Measurements from ENCODE around the gene MAX. TPM values are rescaled to one million over a fixed set of nuclear protein-coding genes. Genes with fewer than 3 reads are reported as not detected.

Gene MAX
- total and polyA plus RNA-seq, 2 donors (not counting 1 experiment from before 2014, with no cell fraction given): 35.0 to 85.8 TPM

- TF ChIP-seq CTCF (conservative IDR thresholded peaks at IDR 0.05 in 1 of 2, IDR thresholded peaks at IDR 0.05 in 1 of 2; ENCODE audit: low read depth in 1 of 2, low read length in 2 of 2): no peak
- no peak for TF ChIP-seq EZH2 (IDR thresholded peaks at IDR 0.05; ENCODE audit: low read length, missing control alignments)
- Histone ChIP-seq H3K27ac (ENCODE audit: insufficient read depth, low read length) (no peak overlapping the region), H4K20me1 (ENCODE audit: control insufficient read depth, extremely low read depth, insufficient read depth, low read length) (no peaks in the 10 kb centered on the region), H3K9ac (ENCODE audit: insufficient read depth, low read length) (no peak overlapping the region), H3K9me3 (ENCODE audit: control insufficient read depth, insufficient read depth, low read depth, low read length) (no peaks in the 10 kb centered on the region), H3K27me3 (ENCODE audit: control insufficient read depth, insufficient read depth, low read length) (no peaks in the 10 kb centered on the region), H2AFZ (ENCODE audit: low read length) (no peak overlapping the region), H3K4me1 (ENCODE audit: control insufficient read depth, extremely low read depth, insufficient read depth, low read length) (peaks cover 2% of the 10 kb centered on the region), H3K4me3 (replicated peaks in 1 of 4; ENCODE audit: control extremely low read depth in 1 of 4, insufficient read depth in 1 of 4, low read depth in 3 of 4, low read length in 4 of 4) (no peak overlapping the region), H3K4me2 (ENCODE audit: extremely low read depth, insufficient read depth, low read length) (no peak overlapping the region), H3K36me3 (ENCODE audit: control insufficient read depth, insufficient read depth, low read length) (peaks cover 9% of the 10 kb centered on the region), H3K79me2 (ENCODE audit: control insufficient read depth, insufficient read depth, low read length) (peaks cover 3% of the 10 kb centered on the region)
- DNase-seq (ENCODE audit: low read depth in 2 of 2): no peak
These were observed 19.4 kb downstream of the MAX start for GRCh38 chr14:65082930-65083329.

DNA sequence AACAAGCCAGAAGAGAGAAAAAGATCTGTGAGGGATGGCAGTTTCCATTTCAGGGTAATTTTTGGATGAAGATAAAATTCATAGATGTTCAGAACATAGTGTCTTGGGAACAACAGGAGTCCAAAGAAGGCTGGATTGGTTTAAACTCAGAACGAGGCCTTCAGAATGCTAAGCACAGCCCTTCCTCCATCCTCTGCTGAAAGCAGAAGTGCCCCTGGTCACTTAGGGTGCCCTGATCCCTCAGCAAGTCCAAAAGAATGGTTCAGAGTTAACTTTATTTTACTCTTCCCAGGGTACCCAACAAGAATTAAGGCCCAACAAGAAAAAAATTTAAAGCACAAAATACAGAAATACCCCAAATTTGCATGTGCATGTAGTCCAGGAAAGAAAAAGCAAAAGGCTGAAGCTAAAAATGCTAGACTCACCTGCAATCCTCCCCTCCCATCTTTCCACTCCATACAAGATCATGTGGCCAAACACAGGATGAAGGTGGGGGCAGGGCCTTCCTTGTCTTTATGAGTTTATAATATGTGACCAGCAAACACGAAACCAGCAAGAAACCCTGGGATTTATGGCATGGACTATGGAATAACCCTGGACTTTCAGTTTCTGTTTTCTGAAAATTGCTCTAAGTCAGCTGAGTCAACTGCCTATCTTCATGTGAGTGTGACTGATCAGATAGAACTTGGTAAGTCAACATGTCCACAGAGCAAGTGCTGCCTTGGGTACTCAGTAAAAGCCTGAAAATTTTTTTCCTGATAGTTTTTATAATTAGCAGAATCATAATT lies 21.2 kb downstream of the MAX start:
- no peak overlapping the region for H3K4me3 ChIP-seq (replicated peaks in 1 of 4; ENCODE audit: control extremely low read depth in 1 of 4, insufficient read depth in 1 of 4, low read depth in 3 of 4, low read length in 4 of 4)
- DNase-seq (ENCODE audit: low read depth in 2 of 2): no peak
- no peaks in the 10 kb centered on the region for H4K20me1 ChIP-seq (ENCODE audit: control insufficient read depth, extremely low read depth, insufficient read depth, low read length)
- no peak overlapping the region for H2AFZ ChIP-seq (ENCODE audit: low read length)
- no peaks in the 10 kb centered on the region for H3K9me3 ChIP-seq (ENCODE audit: control insufficient read depth, insufficient read depth, low read depth, low read length)
- H3K9ac ChIP-seq (ENCODE audit: insufficient read depth, low read length): no peak overlapping the region
- H3K27me3 ChIP-seq (ENCODE audit: control insufficient read depth, insufficient read depth, low read length): no peaks in the 10 kb centered on the region
- no peak overlapping the region for H3K27ac ChIP-seq (ENCODE audit: insufficient read depth, low read length)
- H3K79me2 ChIP-seq (ENCODE audit: control insufficient read depth, insufficient read depth, low read length): peaks cover 3% of the 10 kb centered on the region
- H3K4me1 ChIP-seq (ENCODE audit: control insufficient read depth, extremely low read depth, insufficient read depth, low read length): peaks cover 2% of the 10 kb centered on the region
- H3K36me3 ChIP-seq (ENCODE audit: control insufficient read depth, insufficient read depth, low read length): peaks cover 18% of the 10 kb centered on the region
- TF ChIP-seq EZH2 (IDR thresholded peaks at IDR 0.05; ENCODE audit: low read length, missing control alignments): no peak
- no peak for TF ChIP-seq CTCF (conservative IDR thresholded peaks at IDR 0.05 in 1 of 2, IDR thresholded peaks at IDR 0.05 in 1 of 2; ENCODE audit: low read depth in 1 of 2, low read length in 2 of 2)
- H3K4me2 ChIP-seq (ENCODE audit: extremely low read depth, insufficient read depth, low read length): no peak overlapping the region

DNA sequence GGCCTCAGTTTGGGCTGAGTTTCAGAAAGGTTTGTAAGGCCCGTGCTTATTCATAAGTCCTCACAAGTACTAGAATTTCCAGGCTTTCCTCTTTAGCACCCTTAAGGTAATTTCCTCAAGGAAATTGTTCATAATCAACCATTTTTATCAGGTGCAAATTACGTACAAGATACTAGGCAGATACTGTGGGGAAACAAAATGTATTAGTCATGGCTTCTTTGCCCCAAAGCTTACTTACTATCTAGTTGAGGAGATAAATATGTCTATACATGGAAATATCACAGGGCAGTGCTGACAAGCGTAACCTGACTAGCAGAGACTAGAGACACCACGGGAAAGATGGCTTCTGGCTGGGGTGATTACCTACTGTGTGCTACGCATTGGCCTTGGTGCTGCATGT lies 22.5 kb downstream of the MAX start:
- Histone ChIP-seq H3K4me2 (ENCODE audit: extremely low read depth, insufficient read depth, low read length) (no peak overlapping the region), H2AFZ (ENCODE audit: low read length) (no peak overlapping the region), H3K27me3 (ENCODE audit: control insufficient read depth, insufficient read depth, low read length) (no peaks in the 10 kb centered on the region), H3K4me1 (ENCODE audit: control insufficient read depth, extremely low read depth, insufficient read depth, low read length) (no peaks in the 10 kb centered on the region), H3K9me3 (ENCODE audit: control insufficient read depth, insufficient read depth, low read depth, low read length) (no peaks in the 10 kb centered on the region), H3K4me3 (replicated peaks in 1 of 4; ENCODE audit: control extremely low read depth in 1 of 4, insufficient read depth in 1 of 4, low read depth in 3 of 4, low read length in 4 of 4) (no peak overlapping the region), H3K9ac (ENCODE audit: insufficient read depth, low read length) (no peak overlapping the region), H3K27ac (ENCODE audit: insufficient read depth, low read length) (no peak overlapping the region), H3K36me3 (ENCODE audit: control insufficient read depth, insufficient read depth, low read length) (peaks cover 19% of the 10 kb centered on the region), H4K20me1 (ENCODE audit: control insufficient read depth, extremely low read depth, insufficient read depth, low read length) (no peaks in the 10 kb centered on the region), H3K79me2 (ENCODE audit: control insufficient read depth, insufficient read depth, low read length) (peaks cover 3% of the 10 kb centered on the region)
- no peak for TF ChIP-seq EZH2 (IDR thresholded peaks at IDR 0.05; ENCODE audit: low read length, missing control alignments)
- TF ChIP-seq CTCF (conservative IDR thresholded peaks at IDR 0.05 in 1 of 2, IDR thresholded peaks at IDR 0.05 in 1 of 2; ENCODE audit: low read depth in 1 of 2, low read length in 2 of 2): no peak
- no peak for DNase-seq (ENCODE audit: low read depth in 2 of 2)

Measured in fibroblast of lung (primary cell).